Transverse colon (tissue), 4 donors: ENCODE results near the gene EPOP.

ENCODE experiments used
- POLR2AphosphoS5 ChIP-seq, 3 donors: sonication (generic); formaldehyde crosslinking; IDR thresholded peaks; one replicate each; pipeline ENCODE4 v1.6.1; 2016; ENCODE audit warnings: antibody characterized with exemption in 3 of 3
- TF ChIP-seq, protein P1 (sequence below), 5 experiments: fragments of 200-600 bp in 3 of 5; fragments of 450-650 bp in 2 of 5; sonication (generic) in 3 of 5; IDR thresholded peaks; 1 replicate in 2 of 5; 2 replicates in 3 of 5; pipeline ENCODE4 v1.5.1; 2016 to 2017; ENCODE audit warnings: antibody characterized with exemption in 5 of 5, inconsistent platforms in 3 of 5, mild to moderate bottlenecking in 2 of 5, moderate library complexity in 1 of 5

DNA sequence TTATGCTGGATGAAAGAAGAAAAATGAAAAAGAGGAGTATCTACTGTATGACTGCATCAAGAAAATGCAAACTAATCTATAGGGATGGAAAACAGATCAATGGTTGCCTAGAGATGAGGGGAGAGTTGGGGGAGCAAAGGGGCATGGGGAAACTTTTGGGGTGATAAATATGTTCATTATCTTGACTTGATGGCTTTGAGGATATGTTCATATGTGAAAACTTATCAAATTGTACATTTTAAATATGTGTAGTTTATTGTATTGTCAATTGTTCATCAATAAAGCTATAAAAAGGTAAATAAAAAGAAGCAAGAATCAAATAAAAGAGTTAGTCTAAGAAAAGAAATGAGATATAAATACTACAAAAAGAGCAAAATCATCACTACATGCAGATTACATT is 49.3 kb downstream of the EPOP start:
- TF ChIP-seq, protein P1, sequence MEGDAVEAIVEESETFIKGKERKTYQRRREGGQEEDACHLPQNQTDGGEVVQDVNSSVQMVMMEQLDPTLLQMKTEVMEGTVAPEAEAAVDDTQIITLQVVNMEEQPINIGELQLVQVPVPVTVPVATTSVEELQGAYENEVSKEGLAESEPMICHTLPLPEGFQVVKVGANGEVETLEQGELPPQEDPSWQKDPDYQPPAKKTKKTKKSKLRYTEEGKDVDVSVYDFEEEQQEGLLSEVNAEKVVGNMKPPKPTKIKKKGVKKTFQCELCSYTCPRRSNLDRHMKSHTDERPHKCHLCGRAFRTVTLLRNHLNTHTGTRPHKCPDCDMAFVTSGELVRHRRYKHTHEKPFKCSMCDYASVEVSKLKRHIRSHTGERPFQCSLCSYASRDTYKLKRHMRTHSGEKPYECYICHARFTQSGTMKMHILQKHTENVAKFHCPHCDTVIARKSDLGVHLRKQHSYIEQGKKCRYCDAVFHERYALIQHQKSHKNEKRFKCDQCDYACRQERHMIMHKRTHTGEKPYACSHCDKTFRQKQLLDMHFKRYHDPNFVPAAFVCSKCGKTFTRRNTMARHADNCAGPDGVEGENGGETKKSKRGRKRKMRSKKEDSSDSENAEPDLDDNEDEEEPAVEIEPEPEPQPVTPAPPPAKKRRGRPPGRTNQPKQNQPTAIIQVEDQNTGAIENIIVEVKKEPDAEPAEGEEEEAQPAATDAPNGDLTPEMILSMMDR (IDR thresholded peaks at IDR 0.05) = no peak
- TF ChIP-seq POLR2AphosphoS5 (IDR thresholded peaks at IDR 0.05) = no peak
